ENCODE results near the gene TTF2.

GRCh38 chr1:117116784-117117130 lies 56.6 kb downstream of the TTF2 start:
- TF ChIP-seq CTCF (IDR thresholded peaks at IDR 0.05) (no peak), POLR2A (IDR thresholded peaks at IDR 0.05) (no peak)
